A172 (cell line): Measurements from ENCODE around the gene FAM78A. TPM values are rescaled to one million over a fixed set of nuclear protein-coding genes. Genes with fewer than 3 reads are reported as not detected.

Experiments used
- DNase-seq: peaks from one replicate; pipeline ENCODE4 v3.0.0-alpha.2; 2015; ENCODE audit warnings: low spot score
- total RNA-seq: library from RNA; depleted of rRNA; stranded (reverse); fragments of >200 nt; shearing (Covaris generic); gene quantifications from 2 replicates; pipeline ENCODE4 v1.2.3, GENCODE V29; 2014

Gene FAM78A
- total RNA-seq, 1 experiment from 2014 or later, result 2.5 TPM

- DNase-seq, result no peak
Observed at GRCh38 chr9:131239161-131239975, 36.9 kb downstream of the FAM78A start.

GRCh38 chr9:131238402-131239021, 37.8 kb downstream of the FAM78A start:
- DNase-seq, result no peak

- peak; percentile 30 for DNase-seq
Observed at GRCh38 chr9:131237931-131238401, 38.3 kb downstream of the FAM78A start.

GRCh38 chr9:131237291-131237690, 39.0 kb downstream of the FAM78A start:
- DNase-seq, result no peak

- no peak for DNase-seq
Observed at GRCh38 chr9:131236761-131237160, 39.5 kb downstream of the FAM78A start.

GRCh38 chr9:131236161-131236560, 40.1 kb downstream of the FAM78A start:
- no peak for DNase-seq

GRCh38 chr9:131235480-131235851, 40.8 kb downstream of the FAM78A start:
- DNase-seq, result no peak

- DNase-seq, result no peak
Observed at GRCh38 chr9:131234799-131235479, 41.4 kb downstream of the FAM78A start.

- DNase-seq, result no peak
Observed at GRCh38 chr9:131233995-131234394, 42.3 kb downstream of the FAM78A start.

- DNase-seq, result no peak
Observed at GRCh38 chr9:131233556-131233955, 42.8 kb downstream of the FAM78A start.

GRCh38 chr9:131228988-131229387, 47.3 kb downstream of the FAM78A start:
- DNase-seq, result no peak

GRCh38 chr9:131227959-131228460, 48.3 kb downstream of the FAM78A start:
- no peak for DNase-seq

GRCh38 chr9:131227112-131227958, 49.0 kb downstream of the FAM78A start:
- no peak for DNase-seq

- DNase-seq, result no peak
Observed at GRCh38 chr9:131226226-131226625, 50.1 kb downstream of the FAM78A start.

- DNase-seq, result no peak
Observed at GRCh38 chr9:131222460-131222859, 53.9 kb downstream of the FAM78A start.

- no peak for DNase-seq
Observed at GRCh38 chr9:131220485-131220884, 55.8 kb downstream of the FAM78A start.

- DNase-seq, result no peak
Observed at GRCh38 chr9:131218370-131218769, 57.9 kb downstream of the FAM78A start.

- no peak for DNase-seq
Observed at GRCh38 chr9:131217331-131218031, 58.8 kb downstream of the FAM78A start.

- no peak for DNase-seq
Observed at GRCh38 chr9:131216806-131217205, 59.5 kb downstream of the FAM78A start.

- no peak for DNase-seq
Observed at GRCh38 chr9:131214876-131215275, 61.4 kb downstream of the FAM78A start.

- DNase-seq, result no peak
Observed at GRCh38 chr9:131214286-131214856, 61.9 kb downstream of the FAM78A start.
